Panc1 (cell line): Measurements from ENCODE around the gene NHS.

ENCODE experiments used
- CTCF ChIP-seq: fragments of 450-650 bp; IDR thresholded peaks from 2 replicates; pipeline ENCODE4 v1.5.1; 2017; ENCODE audit warnings: mild to moderate bottlenecking
- POLR2AphosphoS5 ChIP-seq: IDR thresholded peaks from 2 replicates; pipeline ENCODE4 v1.6.1; 2012; ENCODE audit warnings: mild to moderate bottlenecking, low read depth, low read length, moderate library complexity
- SIN3A ChIP-seq: IDR thresholded peaks from 2 replicates; pipeline ENCODE4 v1.6.1; 2012; ENCODE audit warnings: low read depth, mild to moderate bottlenecking, low read length, moderate library complexity, borderline replicate concordance; ENCODE audit not compliant: insufficient read depth

DNA sequence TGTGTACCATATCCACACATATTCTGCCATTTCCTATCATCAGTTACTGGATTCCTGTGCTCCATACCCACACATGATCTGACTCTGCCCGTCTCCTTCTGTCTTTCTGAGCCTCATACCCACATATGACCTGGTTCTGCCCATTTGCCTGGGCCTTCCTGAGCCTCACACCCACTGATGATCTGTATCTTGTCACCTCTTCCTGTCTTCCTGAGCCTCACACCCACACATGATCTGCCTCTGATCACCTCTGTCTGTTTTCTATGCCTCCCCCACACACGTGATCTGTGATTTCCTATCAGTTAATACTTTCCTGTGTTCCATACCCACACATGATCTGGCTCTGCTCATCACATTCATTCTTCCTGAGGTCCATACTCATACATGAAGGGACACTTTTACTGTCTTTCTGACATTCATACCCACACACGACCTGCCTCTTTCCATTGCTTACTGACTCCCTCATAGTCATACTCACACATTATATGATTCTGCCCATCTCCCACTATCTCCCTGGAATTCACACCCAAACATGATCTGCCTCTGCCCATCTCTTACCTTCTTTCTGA is 394.8 kb downstream of the NHS start:
- TF ChIP-seq CTCF (no peak), POLR2AphosphoS5 (no peak), SIN3A (no peak)
